ENCODE measurements around the gene UBTD2.

DNA sequence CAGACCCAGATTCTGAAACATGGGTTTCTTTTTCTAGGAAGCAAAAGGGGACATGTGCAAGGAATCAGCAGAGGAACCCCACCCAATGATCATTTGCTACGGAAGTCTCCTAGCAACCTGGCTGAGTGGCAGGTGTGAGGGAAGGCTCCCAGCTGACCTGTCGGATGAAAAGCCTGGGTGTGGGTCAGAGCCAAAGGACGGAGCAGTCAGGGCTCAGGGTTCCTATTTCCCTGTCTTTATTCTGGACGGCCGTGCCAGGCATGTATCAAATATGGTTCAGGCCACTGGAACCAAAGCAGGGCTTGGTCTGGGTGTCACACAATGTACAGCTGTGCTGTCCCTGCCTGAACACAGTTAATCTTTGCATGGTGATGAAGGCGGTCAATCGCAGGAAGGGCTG, 115.7 kb downstream of the UBTD2 start:
- no peak for TF ChIP-seq CTCF (IDR thresholded peaks at IDR 0.05 in 8 of 11, conservative IDR thresholded peaks at IDR 0.05 in 3 of 11)
- no peak for TF ChIP-seq POLR2A (IDR thresholded peaks at IDR 0.05)
